K562 (cell line): ENCODE data around the gene LCA5. TPM values are rescaled to one million over a fixed set of nuclear protein-coding genes. Genes with fewer than 3 reads are reported as not detected.

Experiments
- ARID1B ChIP-seq: fragments of 450-650 bp; IDR thresholded peaks from 2 replicates; pipeline ENCODE4 v1.6.1; 2016; ENCODE audit warnings: antibody characterized with exemption, mild to moderate bottlenecking, inconsistent platforms
- CBX3 ChIP-seq, 2 experiments: IDR thresholded peaks; 1 replicate in 1 of 2; 2 replicates in 1 of 2; pipeline ENCODE4 v1.6.1; 2012; ENCODE audit warnings: inconsistent platforms in 2 of 2, low read length in 2 of 2, borderline replicate concordance in 1 of 2, control low read depth in 1 of 2
- CEBPG ChIP-seq, 3 experiments: fragments of 200-800 bp in 1 of 3; sonication (Bioruptor generic) in 1 of 3; sonication (generic) in 1 of 3; formaldehyde crosslinking in 1 of 3; IDR thresholded peaks in 2 of 3; conservative IDR thresholded peaks in 1 of 3; 2 replicates each; pipeline versions ENCODE4 v1.6.1 to v1.8.0; 2016 to 2022; ENCODE audit warnings: missing compliant biosample characterization in 2 of 3, missing genetic modification characterization in 2 of 3, mild to moderate bottlenecking in 1 of 3, missing genetic modification reagents in 1 of 3
- CTBP1 ChIP-seq: fragments of 450-650 bp; IDR thresholded peaks from 2 replicates; pipeline ENCODE4 v1.6.1; 2016; ENCODE audit warnings: borderline replicate concordance
- E2F3 ChIP-seq: fragments of 250-450 bp; sonication (Bioruptor Pico); IDR thresholded peaks from 2 replicates; pipeline ENCODE4 v1.4.0; 2020; ENCODE audit warnings: mild to moderate bottlenecking
- ELF1 ChIP-seq: fragments of 200-800 bp; sonication (Bioruptor generic); IDR thresholded peaks from 2 replicates; pipeline ENCODE4 v1.6.1; 2016; ENCODE audit warnings: missing genetic modification characterization, missing compliant biosample characterization
- ELF2 ChIP-seq: fragments of 250-450 bp; sonication (Bioruptor Pico); IDR thresholded peaks from 2 replicates; pipeline ENCODE4 v1.5.0; 2021; ENCODE audit warnings: mild to moderate bottlenecking
- ERF ChIP-seq: fragments of 450-650 bp; formaldehyde crosslinking; IDR thresholded peaks from 2 replicates; pipeline ENCODE4 v1.4.0; 2020; ENCODE audit warnings: mild to moderate bottlenecking, mixed read lengths
- NFXL1 ChIP-seq: fragments of 450-650 bp; formaldehyde crosslinking; IDR thresholded peaks from 2 replicates; pipeline ENCODE4 v1.4.0; 2021; ENCODE audit warnings: mild to moderate bottlenecking
- OTX1 ChIP-seq: fragments of 450-650 bp; formaldehyde crosslinking; IDR thresholded peaks from 2 replicates; pipeline ENCODE4 v1.4.0; 2022; ENCODE audit warnings: mild to moderate bottlenecking
- SMARCA5 ChIP-seq: fragments of 450-650 bp; IDR thresholded peaks from 2 replicates; pipeline ENCODE4 v1.6.1; 2016
- SRSF9 ChIP-seq: fragments of 200-400 bp; formaldehyde crosslinking; IDR thresholded peaks from 2 replicates; pipeline ENCODE4 v1.6.1; 2017; ENCODE audit warnings: low read depth, low read length, borderline replicate concordance
- TCF7L2 ChIP-seq: fragments of 150-350 bp; IDR thresholded peaks from 2 replicates; pipeline ENCODE4 v1.6.1; 2016; ENCODE audit warnings: low read depth, mild to moderate bottlenecking, low read length, moderate library complexity
- UBTF ChIP-seq, 2 experiments: IDR thresholded peaks; 2 replicates each; pipeline ENCODE4 v1.6.1; 2012; ENCODE audit warnings: improper control_type of control experiment in 2 of 2, low read depth in 2 of 2, low read length in 2 of 2, borderline replicate concordance in 1 of 2
- ZBTB2 ChIP-seq: fragments of 450-650 bp; IDR thresholded peaks from 2 replicates; pipeline ENCODE4 v1.6.1; 2016; ENCODE audit warnings: antibody characterized with exemption
- ZNF134 ChIP-seq: fragments of 250-450 bp; sonication (Bioruptor Pico); conservative IDR thresholded peaks from 2 replicates; pipeline ENCODE4 v1.4.0; 2020
- ZNF175 ChIP-seq: fragments of 200-800 bp; sonication (Bioruptor generic); IDR thresholded peaks from 2 replicates; pipeline ENCODE4 v1.6.1; 2016; ENCODE audit warnings: low read depth, mild to moderate bottlenecking, missing genetic modification characterization, missing compliant biosample characterization
- ZNF253 ChIP-seq: fragments of 250-450 bp; sonication (Bioruptor Pico); conservative IDR thresholded peaks from 2 replicates; pipeline ENCODE4 v1.6.1; 2021; ENCODE audit warnings: mild to moderate bottlenecking
- ZNF3 ChIP-seq: fragments of 250-450 bp; sonication (Bioruptor Pico); IDR thresholded peaks from 2 replicates; pipeline ENCODE4 v1.5.0; 2021; ENCODE audit warnings: mild to moderate bottlenecking, moderate library complexity
- ZNF584 ChIP-seq: fragments of 200-800 bp; sonication (Bioruptor generic); IDR thresholded peaks from 2 replicates; pipeline ENCODE4 v1.6.1; 2016; ENCODE audit warnings: low read depth, mild to moderate bottlenecking, missing genetic modification characterization, missing compliant biosample characterization
- ZNF75A ChIP-seq: fragments of 450-650 bp; formaldehyde crosslinking; IDR thresholded peaks from 2 replicates; pipeline ENCODE4 v1.4.0; 2020; ENCODE audit warnings: mild to moderate bottlenecking
- polyA plus RNA-seq, 8 experiments: library from polyadenylated mRNA; depleted of rRNA in 4 of 8; stranded (reverse) in 5 of 8; unstranded in 3 of 8; fragments of >200 nt; fragmentation: Nextera tagmentation in 2 of 8; fragmentation: Illumina TruSeq in 1 of 8; extraction: Ambion mirVana in 2 of 8; extraction: Trizol in 1 of 8; gene quantifications; 2 replicates each; pipeline versions ENCODE4 v1.2.1 to v1.2.3, GENCODE V29; 2011 to 2014; ENCODE audit warnings: inconsistent platforms in 1 of 8, missing spikeins in 1 of 8
- total RNA-seq, 7 experiments: library from RNA; depleted of rRNA in 6 of 7; stranded (reverse); fragments of >200 nt in 6 of 7; fragmentation: Illumina TruSeq in 2 of 7; extraction: Trizol in 2 of 7; gene quantifications; 2 replicates each; pipeline versions ENCODE4 v1.2.1 to v1.2.3, GENCODE V29; 2011 to 2021; ENCODE audit warnings: low replicate concordance in 1 of 7
- TF ChIP-seq, protein P1 (sequence below): fragments of 250-450 bp; sonication (Bioruptor Pico); IDR thresholded peaks from 2 replicates; pipeline ENCODE4 v1.9.0; 2021; ENCODE audit warnings: mild to moderate bottlenecking, inconsistent platforms

Gene LCA5
- total and polyA plus RNA-seq, 9 of the 15 experiments (the other 6 are each of a cell fraction or from before 2014, with no cell fraction given) = 1.0 to 3.4 (median 1.8) TPM

GRCh38 chr6:79525272-79526100 lies 11.7 kb downstream of the LCA5 start (continued):
- TF ChIP-seq SRSF9 = no peak
- TF ChIP-seq TCF7L2 = no peak
- no peak for TF ChIP-seq ZNF253
- no peak for TF ChIP-seq ZNF3 (CRISPR knock-in tag)
- no peak for TF ChIP-seq SMARCA5
- TF ChIP-seq E2F3 = no peak
- TF ChIP-seq ELF1 (tag) = no peak
- peak; percentile 59; the same call in 1 of the 2 replicates for TF ChIP-seq CEBPG (CRISPR knock-in tag; IDR thresholded peaks at IDR 0.05)
- peak; percentile 84 to 90 for TF ChIP-seq CEBPG (tag; conservative IDR thresholded peaks at IDR 0.05 in 1 of 2, IDR thresholded peaks at IDR 0.05 in 1 of 2)
- peak; percentile 85 for TF ChIP-seq ARID1B
- TF ChIP-seq ZBTB2 = 0 out of 2 replicates have a peak, but pooled peaks have one; percentile 43
- no peak for TF ChIP-seq OTX1 (CRISPR knock-in tag)
- no peak for TF ChIP-seq ZNF134 (CRISPR knock-in tag)
- TF ChIP-seq ELF2 (CRISPR knock-in tag) = no peak
- 0 out of 2 replicates have a peak, but pooled peaks have one; percentile 48 for TF ChIP-seq CTBP1
- TF ChIP-seq ERF (CRISPR knock-in tag) = no peak
- peak in 1 of 2 experiments; percentile 85; a peak in 1 of 4 replicates for TF ChIP-seq UBTF (IDR thresholded peaks at IDR 0.05; ENCODE audit: borderline replicate concordance in 1 of 2, low read depth in 2 of 2, low read length in 2 of 2)
- TF ChIP-seq CBX3 (IDR thresholded peaks at IDR 0.05; ENCODE audit: borderline replicate concordance in 1 of 2, low read length in 2 of 2) = peak in 1 of 2 experiments; percentile 67; a peak in 1 of 3 replicates
- peak; percentile 49; the same call in 1 of the 2 replicates for TF ChIP-seq ZNF75A (CRISPR knock-in tag)
- TF ChIP-seq ZNF175 (CRISPR knock-in tag) = 0 out of 2 replicates have a peak, but pooled peaks have one; percentile 26
- TF ChIP-seq NFXL1 (CRISPR knock-in tag) = no peak
- TF ChIP-seq, protein P1, sequence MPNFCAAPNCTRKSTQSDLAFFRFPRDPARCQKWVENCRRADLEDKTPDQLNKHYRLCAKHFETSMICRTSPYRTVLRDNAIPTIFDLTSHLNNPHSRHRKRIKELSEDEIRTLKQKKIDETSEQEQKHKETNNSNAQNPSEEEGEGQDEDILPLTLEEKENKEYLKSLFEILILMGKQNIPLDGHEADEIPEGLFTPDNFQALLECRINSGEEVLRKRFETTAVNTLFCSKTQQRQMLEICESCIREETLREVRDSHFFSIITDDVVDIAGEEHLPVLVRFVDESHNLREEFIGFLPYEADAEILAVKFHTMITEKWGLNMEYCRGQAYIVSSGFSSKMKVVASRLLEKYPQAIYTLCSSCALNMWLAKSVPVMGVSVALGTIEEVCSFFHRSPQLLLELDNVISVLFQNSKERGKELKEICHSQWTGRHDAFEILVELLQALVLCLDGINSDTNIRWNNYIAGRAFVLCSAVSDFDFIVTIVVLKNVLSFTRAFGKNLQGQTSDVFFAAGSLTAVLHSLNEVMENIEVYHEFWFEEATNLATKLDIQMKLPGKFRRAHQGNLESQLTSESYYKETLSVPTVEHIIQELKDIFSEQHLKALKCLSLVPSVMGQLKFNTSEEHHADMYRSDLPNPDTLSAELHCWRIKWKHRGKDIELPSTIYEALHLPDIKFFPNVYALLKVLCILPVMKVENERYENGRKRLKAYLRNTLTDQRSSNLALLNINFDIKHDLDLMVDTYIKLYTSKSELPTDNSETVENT (CRISPR knock-in tag) = no peak
- no peak for TF ChIP-seq ZNF584 (CRISPR knock-in tag)
